GM19395 (cell line): ENCODE data around the gene AVEN.
"Not testable (repeated sequence)": the region's sequence is repeated elsewhere in the genome, so short reads cannot be mapped to it uniquely, and the experiment has no call there.

Experiments
- ATAC-seq: cut with Tn5 transposase; IDR thresholded peaks from one replicate; pipeline ENCODE4 v1.9.1; 2021; ENCODE audit warnings: mild to moderate bottlenecking, moderate library complexity; ENCODE audit not compliant: unreplicated experiment

AVEN gene, protein sequence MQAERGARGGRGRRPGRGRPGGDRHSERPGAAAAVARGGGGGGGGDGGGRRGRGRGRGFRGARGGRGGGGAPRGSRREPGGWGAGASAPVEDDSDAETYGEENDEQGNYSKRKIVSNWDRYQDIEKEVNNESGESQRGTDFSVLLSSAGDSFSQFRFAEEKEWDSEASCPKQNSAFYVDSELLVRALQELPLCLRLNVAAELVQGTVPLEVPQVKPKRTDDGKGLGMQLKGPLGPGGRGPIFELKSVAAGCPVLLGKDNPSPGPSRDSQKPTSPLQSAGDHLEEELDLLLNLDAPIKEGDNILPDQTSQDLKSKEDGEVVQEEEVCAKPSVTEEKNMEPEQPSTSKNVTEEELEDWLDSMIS

DNA sequence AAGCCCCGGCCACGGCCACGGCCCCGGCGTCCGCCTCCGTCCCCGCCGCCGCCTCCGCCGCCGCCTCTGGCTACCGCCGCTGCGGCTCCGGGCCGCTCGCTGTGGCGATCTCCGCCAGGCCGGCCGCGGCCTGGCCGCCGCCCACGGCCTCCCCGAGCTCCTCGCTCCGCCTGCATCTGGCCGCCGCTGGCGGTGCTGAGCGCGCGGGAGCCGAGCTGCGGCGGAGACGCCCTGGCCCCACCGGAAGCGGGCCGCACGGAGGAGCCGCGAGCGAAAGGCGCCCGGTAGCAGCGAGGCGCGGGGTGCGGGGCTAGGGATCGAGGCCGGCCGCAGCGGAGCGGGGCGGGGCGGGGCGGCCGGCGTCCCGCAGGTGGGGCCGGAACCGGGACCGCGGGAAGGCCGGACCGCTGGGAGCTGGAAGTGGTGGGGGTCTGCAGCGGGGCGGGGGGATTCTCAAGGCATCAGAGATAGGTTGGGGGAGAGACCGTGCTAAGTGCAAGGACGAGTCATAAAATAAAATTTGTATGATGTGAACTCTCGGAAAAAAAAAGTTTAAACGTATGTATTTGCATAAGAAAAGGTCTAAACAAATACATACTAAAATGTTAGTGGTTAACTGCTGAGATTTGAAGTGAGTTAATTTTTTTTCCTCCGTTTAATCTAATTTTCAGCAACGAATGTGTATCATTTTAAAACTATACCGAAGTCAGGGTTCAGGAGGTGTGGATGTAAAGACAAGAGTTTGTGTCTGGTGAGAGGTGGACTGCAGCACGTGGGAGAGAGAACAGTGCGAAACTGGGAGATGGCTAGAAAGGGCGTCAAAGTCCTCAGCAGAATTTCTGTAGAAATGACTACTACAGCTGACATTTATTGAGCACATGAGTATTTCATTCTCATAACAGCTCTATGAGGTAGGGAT lies at the start of gene AVEN:
TSS of gene AVEN (minus strand) at position 334 of the 919 bp plus-strand sequence. CDS start at position 176, 158 bp downstream.
- ATAC-seq = peak; percentile 44

DNA sequence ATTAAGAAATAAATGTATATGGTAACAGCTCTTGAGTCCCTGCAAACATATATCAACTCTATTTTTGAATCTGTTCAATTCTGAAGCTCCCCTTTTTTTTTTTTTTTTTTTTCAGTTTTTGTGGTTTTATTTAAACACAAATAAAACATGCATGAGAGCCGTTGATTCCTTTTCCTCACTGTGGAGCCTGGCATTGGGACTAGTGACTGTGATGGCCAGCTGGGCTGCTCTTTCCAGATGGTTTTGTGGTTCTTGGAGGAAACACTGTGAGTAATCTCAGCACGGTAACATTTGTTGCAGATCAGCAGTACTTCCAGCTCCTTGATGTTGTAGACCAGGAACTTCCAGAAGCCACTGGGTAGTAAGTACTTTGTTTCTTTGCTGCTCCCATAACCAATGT lies 46.7 kb upstream of the AVEN start:
- no peak for ATAC-seq

DNA sequence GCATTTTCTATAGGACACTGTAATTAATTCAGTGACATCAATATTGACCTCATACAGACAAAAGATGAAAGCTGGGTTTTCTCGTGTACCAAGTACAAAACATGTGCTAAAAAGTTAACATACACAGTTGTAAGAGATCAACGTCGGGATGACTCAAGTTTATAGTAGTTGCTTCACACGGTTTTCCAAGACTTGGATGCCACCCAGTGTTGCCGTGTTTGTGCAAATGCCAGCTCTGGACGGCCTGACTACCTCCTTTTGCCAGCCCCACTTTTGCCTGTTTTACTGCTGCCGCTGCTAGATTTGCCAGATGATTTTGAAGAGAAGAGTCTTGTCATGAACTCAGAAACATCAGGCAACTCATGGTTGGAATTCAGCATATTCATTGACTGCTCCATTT lies 45.1 kb upstream of the AVEN start:
- ATAC-seq = no peak

DNA sequence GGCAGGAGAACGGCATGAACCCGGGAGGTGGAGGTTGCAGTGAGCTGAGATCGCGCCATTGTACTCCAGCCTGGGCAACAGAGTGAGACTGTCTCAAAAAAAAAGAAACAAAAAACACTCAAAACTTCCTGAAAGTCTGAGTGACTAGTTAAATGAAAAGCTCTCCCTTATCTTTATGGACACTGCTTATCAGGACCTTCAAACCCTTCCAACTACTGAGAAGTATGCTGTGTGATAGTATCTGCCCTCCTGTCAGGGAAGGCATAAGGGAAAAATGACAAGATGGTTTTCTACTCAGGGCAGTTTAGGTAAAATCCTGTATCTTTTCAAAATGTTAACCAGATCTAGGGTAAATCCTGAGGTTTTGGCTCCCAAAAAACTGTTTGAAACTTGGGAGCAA lies 40.9 kb upstream of the AVEN start:
- ATAC-seq = no peak

DNA sequence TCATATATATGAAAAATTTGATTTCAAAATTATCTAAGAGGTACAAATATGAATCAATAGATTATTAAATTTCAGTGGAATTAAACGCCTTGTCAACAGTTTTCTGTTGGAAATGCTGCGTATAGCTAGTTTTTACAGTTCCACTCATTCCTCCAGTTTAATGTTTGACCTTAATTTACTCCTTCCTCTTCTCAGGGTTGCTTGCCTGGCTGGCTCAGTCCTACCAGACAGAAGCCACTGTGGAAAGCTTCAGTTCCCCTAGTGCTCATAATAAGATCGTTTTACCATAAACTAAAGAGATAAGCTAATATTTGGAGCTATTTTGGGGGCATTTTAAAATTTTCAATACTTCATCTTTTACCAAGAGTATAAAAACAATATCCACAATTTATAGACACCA lies 39.9 kb upstream of the AVEN start:
- no peak for ATAC-seq

DNA sequence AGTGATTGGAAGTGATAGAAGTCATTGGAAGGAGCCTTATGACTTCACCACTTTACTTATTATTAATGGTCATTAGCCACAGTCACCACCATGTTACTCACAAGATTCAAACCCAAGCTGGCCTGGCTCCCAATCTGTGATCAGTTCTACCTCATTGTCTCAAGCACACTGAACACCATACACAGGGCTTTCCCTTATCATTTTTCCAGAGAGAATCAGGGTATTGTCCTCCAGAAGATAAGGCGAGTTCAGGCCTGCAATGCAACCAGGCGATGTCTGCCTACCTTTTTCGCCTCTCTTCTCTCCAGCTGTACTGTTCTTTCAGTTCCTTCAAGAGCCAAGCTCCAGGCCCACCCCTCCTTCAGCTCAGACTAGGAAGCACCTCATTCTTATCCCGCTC lies 37.8 kb upstream of the AVEN start:
- ATAC-seq = no peak

DNA sequence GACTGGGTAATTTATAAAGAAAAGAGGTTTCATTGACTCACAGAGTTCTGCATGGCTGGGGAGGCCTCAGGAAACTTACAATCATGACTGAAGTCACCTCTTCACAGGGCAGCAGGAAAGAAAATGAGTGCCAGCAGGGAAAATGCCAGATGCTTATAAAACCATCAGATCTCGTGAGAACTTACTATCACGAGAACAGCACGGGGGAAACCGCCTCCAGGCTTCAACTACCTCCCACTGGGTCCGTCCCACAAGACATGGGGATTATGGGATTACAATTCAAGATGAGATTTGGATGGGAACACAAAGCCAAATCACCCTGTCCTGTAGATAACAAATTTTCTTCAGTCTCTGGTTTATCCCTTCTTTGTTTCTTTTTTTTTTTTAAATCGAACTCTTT lies 31.0 kb upstream of the AVEN start:
- ATAC-seq = no peak

DNA sequence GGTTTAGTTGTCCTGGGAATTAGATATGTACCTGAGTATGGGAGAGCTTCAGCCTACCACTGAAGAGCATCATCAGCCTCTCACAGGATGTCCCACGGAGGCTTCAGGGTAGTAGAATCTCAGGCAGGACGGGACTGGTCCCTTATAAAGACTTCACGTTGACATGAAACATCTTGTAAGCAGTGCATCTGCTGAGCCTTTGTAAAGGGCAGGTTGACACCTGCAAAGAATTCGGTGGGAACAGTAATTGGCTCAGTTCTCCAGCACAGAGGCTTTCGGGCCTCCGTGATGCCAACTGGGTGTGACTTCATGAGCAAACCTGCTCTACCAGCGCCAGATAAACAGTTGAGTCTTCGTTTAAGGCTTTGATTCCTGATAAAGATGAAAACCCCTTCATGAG lies 26.9 kb upstream of the AVEN start:
- no peak for ATAC-seq

DNA sequence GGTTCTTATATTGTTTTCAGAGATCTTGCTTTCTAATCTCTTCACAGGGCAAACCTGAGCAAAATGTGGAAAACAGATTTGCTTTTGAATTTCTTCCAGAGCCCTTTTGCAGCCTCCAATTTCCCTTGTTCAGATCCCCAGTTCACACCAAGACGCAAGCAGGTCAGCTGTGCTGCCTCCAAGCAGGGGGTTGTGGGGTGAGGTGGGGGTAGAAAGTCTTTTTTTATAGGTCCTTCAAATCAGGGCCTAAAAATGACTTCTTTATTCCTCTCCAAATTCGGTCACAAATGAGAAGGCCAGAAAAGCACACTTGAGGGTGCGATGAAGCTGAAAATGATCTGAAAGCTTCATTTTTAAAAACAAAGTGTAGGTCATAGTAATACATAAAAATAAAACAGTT lies 26.3 kb upstream of the AVEN start:
- ATAC-seq = no peak

DNA sequence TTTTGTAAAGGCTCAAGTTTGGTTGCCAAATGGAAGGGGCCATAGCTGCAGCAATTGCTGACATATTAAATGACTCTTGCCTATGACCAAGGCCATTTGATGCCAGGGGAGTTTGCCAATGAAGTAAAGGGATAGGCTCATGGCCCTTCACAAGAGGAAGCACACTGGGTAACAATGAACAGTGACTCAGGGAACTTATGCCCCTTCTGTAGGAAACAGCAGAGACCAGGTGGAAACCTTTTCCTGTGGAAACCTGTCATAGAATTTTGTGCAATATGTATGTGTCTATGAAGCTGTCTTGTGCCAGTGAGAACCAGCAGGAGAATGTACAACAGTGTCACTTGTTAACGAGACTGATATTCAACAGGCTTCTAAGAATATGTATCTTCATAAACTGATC lies 25.4 kb upstream of the AVEN start:
- ATAC-seq = no peak

DNA sequence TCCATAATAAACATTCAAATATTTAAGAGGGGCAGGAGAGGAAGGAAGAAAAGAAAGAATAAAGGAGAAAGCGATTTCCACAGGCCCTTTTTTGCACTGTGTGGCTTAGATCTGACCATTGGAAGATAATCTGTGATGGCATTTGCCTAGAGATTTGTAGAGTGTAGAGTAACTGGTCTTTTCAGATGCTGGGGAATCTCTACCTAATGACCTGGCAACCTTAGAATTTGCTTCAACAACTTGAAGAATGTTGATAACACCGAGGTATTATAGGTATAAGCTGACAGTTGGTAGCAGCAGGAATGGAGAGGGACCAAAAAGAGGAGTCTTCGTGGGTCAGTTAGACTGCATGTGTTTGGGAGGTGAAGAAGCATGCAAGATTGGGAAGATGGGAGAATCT lies 20.9 kb upstream of the AVEN start:
- no peak for ATAC-seq

DNA sequence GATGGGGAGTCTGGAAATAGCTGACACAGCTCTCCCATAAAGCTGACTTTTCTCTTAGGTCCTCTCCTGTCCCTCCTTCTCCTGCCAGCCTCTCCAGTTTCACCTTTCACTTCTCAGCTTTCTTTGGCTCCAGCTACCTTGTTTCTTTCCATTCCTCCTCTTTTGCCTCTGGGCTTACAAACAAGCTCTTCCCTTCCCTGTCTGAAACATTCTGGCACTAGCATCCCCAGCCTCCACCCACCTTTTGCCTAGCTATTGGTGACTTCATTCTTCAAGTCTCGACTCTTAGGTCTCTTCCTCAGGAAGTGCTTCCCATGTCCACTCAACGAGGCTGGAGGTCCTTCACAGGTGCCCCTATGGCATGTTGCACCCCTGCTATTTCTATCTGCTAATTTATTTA lies 20.5 kb upstream of the AVEN start:
- no peak for ATAC-seq

DNA sequence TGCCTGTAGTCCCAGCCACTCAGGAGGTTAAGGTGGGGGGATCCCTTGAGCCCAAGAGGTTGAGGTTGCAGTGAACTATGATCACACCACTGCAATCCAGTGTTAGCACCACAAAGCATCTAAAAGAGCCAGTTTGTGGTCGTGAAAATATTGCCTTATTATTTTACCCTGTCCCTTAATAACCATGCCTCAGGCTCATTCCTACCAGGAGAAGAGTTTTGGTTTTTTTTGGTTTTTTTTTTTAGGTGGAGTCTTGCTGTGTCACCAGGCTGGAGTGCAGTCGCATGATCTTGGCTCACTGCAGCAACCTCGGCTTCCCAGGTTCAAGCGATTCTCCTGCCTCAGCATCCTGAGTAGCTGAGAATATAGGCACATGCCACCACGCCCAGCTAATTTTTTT lies 17.9 kb upstream of the AVEN start:
- ATAC-seq = no peak

DNA sequence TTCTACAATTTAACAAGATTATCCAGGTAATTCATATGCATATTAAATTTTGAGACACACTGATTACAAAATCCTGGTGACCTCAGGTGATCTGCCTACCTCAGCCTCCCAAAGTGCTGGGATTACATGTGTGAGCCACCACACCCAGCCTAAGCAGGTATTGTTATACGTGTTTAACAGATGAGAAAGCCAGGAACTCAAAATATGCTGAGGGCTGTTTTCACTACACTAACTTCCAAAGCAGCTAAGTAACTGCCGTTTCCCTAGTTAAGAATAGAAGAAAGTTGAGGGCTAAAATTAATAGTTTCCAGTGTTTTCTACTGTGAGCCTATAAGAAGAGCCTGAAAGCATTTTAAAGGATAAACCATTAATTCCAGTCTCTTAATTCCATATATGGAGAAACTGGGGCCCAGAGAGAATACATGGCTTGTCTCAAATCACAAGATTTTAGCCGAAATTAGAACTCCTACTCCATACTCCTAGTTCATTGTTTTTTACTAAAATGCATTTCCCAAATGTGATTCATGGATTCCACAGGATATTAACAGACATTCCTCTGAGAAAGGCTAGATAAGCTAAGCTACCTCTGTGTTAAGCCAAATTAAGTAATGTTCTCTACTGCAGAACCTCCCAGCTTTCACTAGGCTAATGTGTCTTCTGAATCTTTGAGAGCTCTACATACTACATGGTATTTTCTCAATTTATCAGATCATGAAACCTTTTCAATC lies 17.0 kb upstream of the AVEN start:
- no peak for ATAC-seq

DNA sequence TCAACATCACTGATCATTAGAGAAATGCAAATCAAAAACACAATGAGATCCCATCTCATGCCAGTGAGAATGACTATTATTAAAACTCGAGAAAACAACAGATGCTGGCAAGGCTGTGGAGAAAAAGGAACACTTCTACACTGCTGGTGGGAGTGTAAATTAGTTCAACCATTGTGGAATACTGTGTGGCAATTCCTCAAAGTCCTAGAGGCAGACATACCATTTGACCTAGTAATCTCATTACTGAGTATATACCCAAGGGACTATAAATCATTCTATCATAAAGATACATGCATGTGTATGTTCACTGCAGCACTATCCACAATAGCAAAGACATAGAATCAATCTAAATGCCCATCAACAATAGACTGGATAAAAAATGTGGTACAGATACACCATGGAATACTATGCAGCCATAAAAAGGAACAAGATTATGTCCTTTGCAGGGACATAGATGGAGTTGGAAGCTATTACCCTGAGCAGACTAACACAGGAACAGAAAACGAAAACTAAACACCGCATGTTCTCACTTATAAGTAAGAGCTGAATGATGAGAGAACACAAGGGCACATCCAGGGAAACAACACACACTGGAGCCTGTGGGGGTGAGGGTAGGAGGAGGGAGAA lies 15.2 kb upstream of the AVEN start:
- ATAC-seq = no peak

DNA sequence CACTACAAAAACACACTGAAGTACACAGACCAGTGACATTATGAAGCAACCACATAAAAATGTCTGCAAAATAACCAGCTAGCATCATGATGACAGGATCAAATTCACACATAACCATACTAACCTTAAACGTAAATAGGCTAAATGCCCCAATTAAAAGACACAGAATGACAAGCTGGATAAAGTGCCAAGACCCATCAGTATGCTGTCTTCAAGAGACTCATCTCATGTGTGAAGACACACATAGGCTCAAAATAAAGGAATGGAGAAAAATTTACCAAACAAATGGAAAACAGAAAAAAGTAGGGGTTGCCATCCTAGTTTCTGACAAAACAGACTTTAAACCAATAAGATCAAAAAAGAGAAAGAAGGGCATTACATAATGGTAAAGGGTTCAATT lies 11.4 kb upstream of the AVEN start:
- not testable (repeated sequence) for ATAC-seq

DNA sequence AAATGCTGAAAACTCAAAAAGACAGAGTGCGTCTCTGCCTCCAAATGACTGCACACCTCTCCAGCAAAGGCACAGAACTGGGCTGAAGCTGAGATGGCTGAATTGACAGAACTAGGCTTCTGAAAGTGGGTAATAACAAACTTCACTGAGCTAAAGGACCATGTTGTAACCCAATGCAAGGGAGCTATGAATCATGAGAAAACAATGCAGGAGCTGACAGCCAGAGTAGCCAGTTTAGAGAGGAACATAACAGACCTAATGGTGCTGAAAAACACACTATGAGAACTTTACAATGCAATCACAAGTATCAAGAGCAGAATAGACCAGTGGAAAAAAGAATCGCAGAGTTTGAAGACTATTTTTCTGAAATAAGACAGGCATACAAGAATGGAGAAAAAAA lies 10.1 kb upstream of the AVEN start:
- ATAC-seq = no peak

DNA sequence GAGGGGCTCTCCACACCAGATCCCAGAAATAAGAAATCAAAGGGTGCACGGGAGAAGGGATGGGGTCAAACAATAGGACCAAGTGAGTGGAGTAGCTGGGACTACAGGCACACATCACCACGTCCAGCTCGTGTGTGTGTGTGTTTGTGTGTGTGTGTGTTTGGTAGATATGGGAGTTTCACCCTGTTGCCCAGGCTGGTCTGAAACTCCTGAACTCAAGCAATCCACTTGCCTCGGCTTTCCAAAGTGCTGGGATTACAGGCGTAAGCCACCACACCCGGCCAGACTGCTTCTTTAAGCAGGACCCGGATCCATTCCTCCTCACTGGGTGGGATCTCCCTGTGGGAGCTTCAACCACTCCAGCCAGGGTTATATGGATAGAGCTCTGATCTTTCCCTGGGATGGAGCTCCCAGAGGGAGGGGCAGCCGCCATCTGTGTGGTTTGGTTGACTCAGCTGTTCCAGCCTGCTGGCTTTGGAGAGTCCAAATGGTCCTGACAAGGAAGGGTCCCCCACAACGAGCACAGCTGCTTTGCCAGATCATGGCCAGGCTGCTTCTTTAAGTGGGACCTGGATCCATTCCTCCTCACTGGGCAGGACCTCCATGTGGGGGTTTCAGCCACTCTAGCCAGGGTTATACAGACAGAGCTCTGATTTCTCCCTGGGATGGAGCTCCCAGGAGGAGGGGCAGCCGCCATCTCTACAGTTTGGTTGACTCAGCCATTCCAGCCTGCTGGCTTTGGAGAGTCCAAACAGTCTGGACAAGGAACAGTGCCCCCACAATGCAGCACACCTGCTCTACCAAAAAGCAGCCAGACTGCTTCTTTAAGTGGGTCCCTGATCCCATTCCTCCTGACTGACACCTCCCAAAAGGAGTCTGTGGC lies 9.1 kb upstream of the AVEN start:
- no peak for ATAC-seq

DNA sequence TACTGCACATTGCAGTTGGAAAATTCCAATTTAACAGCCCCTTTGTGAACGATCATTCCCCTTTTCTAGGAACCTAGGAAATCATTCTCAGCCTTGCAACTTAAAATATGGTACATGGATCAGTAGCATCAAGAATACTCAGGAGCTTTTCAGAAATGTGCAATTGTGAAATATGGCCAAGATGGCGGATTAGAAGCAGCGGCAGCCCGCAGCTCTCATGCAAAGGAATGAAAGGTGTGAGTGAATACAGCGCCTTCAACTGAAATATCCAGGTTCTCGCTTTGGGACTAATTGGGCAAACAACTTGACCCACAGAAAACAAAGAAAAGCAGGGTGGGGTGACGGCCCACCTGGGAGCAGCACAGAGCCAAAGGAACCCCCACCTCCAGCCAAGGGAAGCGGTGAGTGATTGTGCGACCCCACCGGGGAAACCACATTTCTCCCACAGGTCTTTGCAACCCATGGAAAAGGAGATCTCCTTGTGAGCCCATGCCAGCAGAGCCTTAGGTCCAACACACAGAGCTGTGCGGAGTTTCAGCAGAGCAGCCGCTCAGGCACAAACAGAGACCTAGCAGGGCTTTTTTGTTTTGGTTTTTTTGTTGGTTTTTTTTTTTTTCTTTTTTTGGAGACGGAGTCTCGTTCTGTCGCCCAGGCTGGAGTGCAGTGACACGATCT lies 7.6 kb upstream of the AVEN start:
- ATAC-seq = no peak

DNA sequence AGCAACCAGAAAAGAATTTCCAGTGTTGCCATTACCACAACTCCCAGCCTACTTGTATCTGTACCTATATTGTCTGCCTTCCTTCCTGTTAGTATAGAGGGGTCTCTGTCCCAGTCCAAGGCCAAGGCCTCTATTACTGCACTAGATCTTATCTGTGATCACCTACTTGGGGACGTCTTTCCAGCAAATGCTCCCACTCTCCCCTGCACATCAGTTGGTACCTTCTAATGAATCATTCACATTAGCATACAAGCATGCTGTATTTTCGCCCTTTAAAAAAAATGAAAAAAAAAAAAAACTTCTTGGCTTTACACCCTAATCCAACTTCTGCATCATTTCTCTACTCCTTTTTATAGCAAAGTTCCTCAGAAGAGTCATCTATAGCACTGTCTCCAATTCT lies 4.8 kb upstream of the AVEN start:
- no peak for ATAC-seq
